HepG2 (cell line): ENCODE results near the gene ZNRF3. TPM values are rescaled to one million over a fixed set of nuclear protein-coding genes. Genes with fewer than 3 reads are reported as not detected.

ENCODE experiments used
- ARHGAP35 ChIP-seq: sonication (generic); formaldehyde crosslinking; IDR thresholded peaks from 2 replicates; pipeline ENCODE4 v1.9.0; 2022; ENCODE audit warnings: mild to moderate bottlenecking, inconsistent platforms, moderate library complexity, missing genetic modification reagents, borderline replicate concordance
- ATRX ChIP-seq: sonication (generic); formaldehyde crosslinking; IDR thresholded peaks from 2 replicates; pipeline ENCODE4 v1.4.0; 2020; ENCODE audit warnings: missing genetic modification reagents, borderline replicate concordance
- CC2D1A ChIP-seq: sonication (generic); formaldehyde crosslinking; IDR thresholded peaks from 2 replicates; pipeline ENCODE4 v1.8.1; 2023; ENCODE audit warnings: mild to moderate bottlenecking, missing genetic modification reagents
- GRHL1 ChIP-seq: sonication (generic); formaldehyde crosslinking; conservative IDR thresholded peaks from 2 replicates; pipeline ENCODE4 v1.8.0; 2022; ENCODE audit warnings: missing genetic modification reagents
- MYC ChIP-seq: sonication (generic); formaldehyde crosslinking; IDR thresholded peaks from 2 replicates; pipeline ENCODE4 v1.9.0; 2021; ENCODE audit warnings: missing genetic modification reagents, borderline replicate concordance
- MZF1 ChIP-seq: sonication (generic); formaldehyde crosslinking; IDR thresholded peaks from 2 replicates; pipeline ENCODE4 v1.8.1; 2023; ENCODE audit warnings: mild to moderate bottlenecking, missing genetic modification reagents, borderline replicate concordance
- NCOR1 ChIP-seq: fragments of 200-600 bp; sonication (generic); IDR thresholded peaks from 2 replicates; pipeline ENCODE4 v1.7.0; 2017; ENCODE audit warnings: antibody characterized with exemption, low read length, borderline replicate concordance
- NFE2L2 ChIP-seq: fragments of 150-350 bp; IDR thresholded peaks from 2 replicates; pipeline ENCODE4 v1.6.1; 2014; ENCODE audit warnings: low read length
- ONECUT2 ChIP-seq: sonication (generic); formaldehyde crosslinking; IDR thresholded peaks from 2 replicates; pipeline ENCODE4 v1.4.0; 2020; ENCODE audit warnings: missing genetic modification reagents
- POLR2AphosphoS2 ChIP-seq: IDR thresholded peaks from 2 replicates; pipeline ENCODE4 v1.6.1; 2011; ENCODE audit warnings: low read depth, low read length, improper control_type of control experiment
- RARA ChIP-seq: IDR thresholded peaks from 2 replicates; pipeline ENCODE4 v1.6.1; 2016; ENCODE audit warnings: missing genetic modification reagents, missing compliant biosample characterization
- SMAD1 ChIP-seq: sonication (generic); formaldehyde crosslinking; IDR thresholded peaks from 2 replicates; pipeline ENCODE4 v1.4.0; 2020; ENCODE audit warnings: missing genetic modification reagents, low read depth, mild to moderate bottlenecking, borderline replicate concordance
- SMARCE1 ChIP-seq: fragments of 450-650 bp; IDR thresholded peaks from 2 replicates; pipeline ENCODE4 v1.6.1; 2017; ENCODE audit warnings: borderline replicate concordance
- ZBTB46 ChIP-seq: sonication (generic); formaldehyde crosslinking; IDR thresholded peaks from 2 replicates; pipeline ENCODE4 v1.4.0; 2020; ENCODE audit warnings: mild to moderate bottlenecking, missing genetic modification reagents, borderline replicate concordance
- ZFP1 ChIP-seq: IDR thresholded peaks from 2 replicates; pipeline ENCODE4 v1.6.1; 2016
- ZNF180 ChIP-seq: sonication (generic); formaldehyde crosslinking; IDR thresholded peaks from 2 replicates; pipeline ENCODE4 v1.4.0; 2020; ENCODE audit warnings: low read depth, missing genetic modification reagents, borderline replicate concordance
- ZNF235 ChIP-seq: sonication (generic); formaldehyde crosslinking; IDR thresholded peaks from 2 replicates; pipeline ENCODE4 v1.8.1; 2023; ENCODE audit warnings: mild to moderate bottlenecking, missing genetic modification reagents, borderline replicate concordance
- ZNF574 ChIP-seq: sonication (generic); formaldehyde crosslinking; IDR thresholded peaks from 2 replicates; pipeline ENCODE4 v1.4.0; 2020; ENCODE audit warnings: missing genetic modification reagents
- ZNF616 ChIP-seq: sonication (generic); formaldehyde crosslinking; IDR thresholded peaks from 2 replicates; pipeline ENCODE4 v1.5.0; 2020; ENCODE audit warnings: low read depth, mild to moderate bottlenecking, missing genetic modification reagents
- ZNF75D ChIP-seq: sonication (generic); formaldehyde crosslinking; IDR thresholded peaks from 2 replicates; pipeline ENCODE4 v1.8.1; 2023; ENCODE audit warnings: missing genetic modification reagents, mild to moderate bottlenecking, borderline replicate concordance
- polyA plus RNA-seq, 8 experiments: library from polyadenylated mRNA; depleted of rRNA in 3 of 8; stranded (reverse) in 7 of 8; unstranded in 1 of 8; fragments of >200 nt; fragmentation: Illumina TruSeq in 4 of 8; extraction: Trizol in 4 of 8; gene quantifications; 2 replicates each; pipeline versions ENCODE4 v1.2.1 to v1.2.3, GENCODE V29; 2011 to 2016; ENCODE audit warnings: low read depth in 4 of 8, missing spikeins in 1 of 8, mixed read lengths in 1 of 8; ENCODE audit not compliant: insufficient read depth in 1 of 8
- total RNA-seq, 5 experiments: library from RNA; depleted of rRNA; stranded (reverse); fragments of >200 nt; fragmentation: Illumina TruSeq; extraction: Trizol; gene quantifications; 2 replicates each; pipeline ENCODE4 v1.2.3, GENCODE V29; 2016; ENCODE audit warnings: low read depth in 1 of 5
- TF ChIP-seq, protein P1 (sequence below): sonication (generic); formaldehyde crosslinking; IDR thresholded peaks from 2 replicates; pipeline ENCODE4 v1.4.0; 2020; ENCODE audit warnings: missing genetic modification reagents

The ZNRF3 gene
- total and polyA plus RNA-seq, 2 of the 13 experiments (the other 11 are each of a cell fraction or from before 2014, with no cell fraction given): 20.3 to 36.7 TPM

DNA sequence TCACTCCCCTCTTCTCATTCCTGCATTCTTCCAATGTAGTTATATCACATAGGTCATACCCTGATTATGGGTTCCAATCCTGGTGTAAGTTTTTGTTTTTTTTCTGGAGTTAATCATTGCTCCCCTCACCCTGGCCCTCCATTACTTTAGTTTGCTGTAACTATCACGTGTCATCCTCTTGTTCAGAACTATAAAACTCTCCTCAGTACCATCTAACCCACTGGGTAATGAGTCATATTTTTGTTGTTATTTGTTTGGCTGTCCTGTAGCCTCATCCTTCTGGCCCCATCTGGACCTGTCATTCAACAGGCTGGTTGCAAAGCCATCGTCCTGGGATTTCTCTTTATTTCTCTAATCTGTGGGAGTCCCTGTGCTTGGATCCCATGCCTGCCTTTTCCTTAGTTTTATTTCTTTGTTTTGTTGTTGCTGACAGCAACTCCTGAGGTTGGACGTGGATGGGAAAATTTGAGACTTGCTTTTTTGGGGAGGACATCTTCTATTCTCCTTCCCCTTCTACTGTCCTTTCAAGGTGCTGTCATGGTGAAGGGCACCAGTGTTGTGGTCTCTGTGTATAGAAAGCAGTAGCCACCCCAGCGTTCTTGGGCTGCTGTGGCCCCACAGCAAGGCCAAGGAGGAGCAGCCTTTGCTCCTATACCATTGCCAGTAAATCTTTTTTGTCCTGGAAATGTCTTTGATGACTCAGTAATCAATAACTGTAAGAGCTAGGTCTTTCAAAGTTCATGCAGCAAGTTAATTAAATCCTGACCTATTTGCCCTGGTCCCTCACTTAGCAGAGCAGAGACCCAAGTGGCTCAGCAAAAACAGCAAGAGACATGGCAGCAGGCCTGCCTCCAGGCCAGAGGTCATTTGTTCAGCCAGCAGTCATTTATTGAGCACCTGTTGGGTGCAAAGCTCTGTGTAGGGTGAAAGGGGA, 95.8 kb downstream of the ZNRF3 start (continued):
- no peak for TF ChIP-seq ZBTB46 (CRISPR knock-in tag)
- no peak for TF ChIP-seq SMARCE1
- no peak for TF ChIP-seq ZNF75D
- no peak for TF ChIP-seq CC2D1A (CRISPR knock-in tag)
- TF ChIP-seq POLR2AphosphoS2: no peak
- TF ChIP-seq ZNF574 (CRISPR knock-in tag): 0 out of 2 replicates have a peak, but pooled peaks have one; percentile 33
- no peak for TF ChIP-seq ZNF180 (CRISPR knock-in tag)
- TF ChIP-seq MYC (CRISPR knock-in tag): no peak
- TF ChIP-seq, protein P1, sequence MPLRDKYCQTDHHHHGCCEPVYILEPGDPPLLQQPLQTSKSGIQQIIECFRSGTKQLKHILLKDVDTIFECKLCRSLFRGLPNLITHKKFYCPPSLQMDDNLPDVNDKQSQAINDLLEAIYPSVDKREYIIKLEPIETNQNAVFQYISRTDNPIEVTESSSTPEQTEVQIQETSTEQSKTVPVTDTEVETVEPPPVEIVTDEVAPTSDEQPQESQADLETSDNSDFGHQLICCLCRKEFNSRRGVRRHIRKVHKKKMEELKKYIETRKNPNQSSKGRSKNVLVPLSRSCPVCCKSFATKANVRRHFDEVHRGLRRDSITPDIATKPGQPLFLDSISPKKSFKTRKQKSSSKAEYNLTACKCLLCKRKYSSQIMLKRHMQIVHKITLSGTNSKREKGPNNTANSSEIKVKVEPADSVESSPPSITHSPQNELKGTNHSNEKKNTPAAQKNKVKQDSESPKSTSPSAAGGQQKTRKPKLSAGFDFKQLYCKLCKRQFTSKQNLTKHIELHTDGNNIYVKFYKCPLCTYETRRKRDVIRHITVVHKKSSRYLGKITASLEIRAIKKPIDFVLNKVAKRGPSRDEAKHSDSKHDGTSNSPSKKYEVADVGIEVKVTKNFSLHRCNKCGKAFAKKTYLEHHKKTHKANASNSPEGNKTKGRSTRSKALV (CRISPR knock-in tag): no peak
- no peak for TF ChIP-seq ATRX
- TF ChIP-seq ZNF235: no peak
- peak; percentile 72; the same call in 1 of the 2 replicates for TF ChIP-seq NCOR1
- no peak for TF ChIP-seq NFE2L2
- TF ChIP-seq ZNF616: no peak
- no peak for TF ChIP-seq ARHGAP35
- peak; percentile 97 for TF ChIP-seq RARA (CRISPR knock-in tag)
- peak; percentile 93 for TF ChIP-seq ONECUT2 (CRISPR knock-in tag)
- no peak for TF ChIP-seq MZF1 (CRISPR knock-in tag)
- TF ChIP-seq GRHL1 (CRISPR knock-in tag): no peak
- no peak for TF ChIP-seq ZFP1 (CRISPR knock-in tag)
- TF ChIP-seq SMAD1 (CRISPR knock-in tag): no peak
